SH-SY5Y (cell line): ENCODE data around the gene C2CD5.

Experiments
- GATA2 ChIP-seq: IDR thresholded peaks from 2 replicates; pipeline ENCODE4 v1.6.1; 2011; ENCODE audit warnings: mild to moderate bottlenecking, low read depth, low read length
- GATA3 ChIP-seq: IDR thresholded peaks from 2 replicates; pipeline ENCODE4 v1.6.1; 2011; ENCODE audit warnings: low read depth, mild to moderate bottlenecking, low read length, moderate library complexity

- no peak for TF ChIP-seq GATA3
- TF ChIP-seq GATA2: no peak
These were observed 90.8 kb downstream of the C2CD5 start for GRCh38 chr12:22453511-22453910.
